Suprapubic skin (tissue), 4 donors: ENCODE results near the gene GREB1L.

ENCODE experiments used
- CTCF ChIP-seq, 2 donors: fragments of 200-600 bp in 1 of 2; fragments of 450-650 bp in 1 of 2; sonication (generic) in 1 of 2; IDR thresholded peaks; one replicate each; pipeline ENCODE4 v1.5.1; 2016 to 2019; ENCODE audit warnings: antibody characterized with exemption in 2 of 2, mild to moderate bottlenecking in 1 of 2, moderate library complexity in 1 of 2
- EP300 ChIP-seq: sonication (generic); formaldehyde crosslinking; IDR thresholded peaks from one replicate; pipeline ENCODE4 v1.6.1; 2017; ENCODE audit warnings: antibody characterized with exemption
- POLR2A ChIP-seq, 2 donors: fragments of 450-650 bp; IDR thresholded peaks; one replicate each; pipeline ENCODE4 v1.6.1; 2017; ENCODE audit warnings: antibody characterized with exemption in 2 of 2, mild to moderate bottlenecking in 2 of 2, moderate library complexity in 2 of 2
- POLR2AphosphoS5 ChIP-seq, 3 donors: sonication (generic); formaldehyde crosslinking; IDR thresholded peaks; one replicate each; pipeline ENCODE4 v1.6.1; 2017; ENCODE audit warnings: antibody characterized with exemption in 3 of 3

GRCh38 chr18:21210784-21211183, 31.2 kb upstream of the GREB1L start:
- TF ChIP-seq POLR2A (IDR thresholded peaks at IDR 0.05) (no peak), POLR2AphosphoS5 (IDR thresholded peaks at IDR 0.05) (no peak), EP300 (no peak), CTCF (IDR thresholded peaks at IDR 0.05) (no peak)
